Astrocyte of the spinal cord (primary cell): ENCODE results near the gene MAP2K1.
A peak's percentile ranks its signal among the peaks of the same experiment; 100 is the strongest.

Experiments used
- DNase-seq: peaks from one replicate; pipeline ENCODE4 v3.0.0; 2011; ENCODE audit warnings: low read depth, low spot score
- H3K4me3 ChIP-seq: 2 replicates; pipeline ENCODE4 v1.5.1; 2011; ENCODE audit warnings: low read depth, mild to moderate bottlenecking, low read length, moderate library complexity
- CTCF ChIP-seq: IDR thresholded peaks from 2 replicates; pipeline ENCODE4 v1.5.1; 2012; ENCODE audit warnings: low read depth, mild to moderate bottlenecking, low read length, inconsistent platforms
- in situ Hi-C: cut with HindIII; loops from 2 replicates; pipeline ENCODE4 v1.10.0; 2017; ENCODE audit warnings: low sequenced_read_pairs

MAP2K1 gene

GRCh38 chr15:66481107-66481856 is 94.6 kb downstream of the MAP2K1 start:
- DNase-seq: peak; percentile 27
- TF ChIP-seq CTCF: peak; percentile 4
- no peak overlapping the region for H3K4me3 ChIP-seq
- in situ Hi-C loops: no loop called here

GRCh38 chr15:66482539-66482938 is 95.8 kb downstream of the MAP2K1 start:
- no peak for TF ChIP-seq CTCF
- no peak for DNase-seq
- H3K4me3 ChIP-seq: no peak overlapping the region
- in situ Hi-C loops: no loop called here

- in situ Hi-C loops: no loop called here
- DNase-seq: peak; percentile 84
Measured at GRCh38 chr15:66483131-66483566, 96.4 kb downstream of the MAP2K1 start.

GRCh38 chr15:66484539-66485112 is 97.9 kb downstream of the MAP2K1 start:
- peak; percentile 16 for DNase-seq
- in situ Hi-C loops: no loop called here
- TF ChIP-seq CTCF: no peak
- no peak overlapping the region for H3K4me3 ChIP-seq

More at GRCh38 chr15:66483131-66483566, 96.4 kb downstream of the MAP2K1 start:
- no peak for TF ChIP-seq CTCF
- no peak overlapping the region for H3K4me3 ChIP-seq

GRCh38 chr15:66486887-66487286 is 100.2 kb downstream of the MAP2K1 start:
- no peak for DNase-seq
- no peak for TF ChIP-seq CTCF
- no peak overlapping the region for H3K4me3 ChIP-seq
- in situ Hi-C loops: no loop called here

- no peak for DNase-seq
- in situ Hi-C loops: no loop called here
- no peak overlapping the region for H3K4me3 ChIP-seq
- TF ChIP-seq CTCF: no peak
Measured at GRCh38 chr15:66488525-66488924, 101.8 kb downstream of the MAP2K1 start.
